HG02840 (cell line): ENCODE measurements around the gene PGPEP1.

Experiments used
- ATAC-seq: cut with Tn5 transposase; IDR thresholded peaks from one replicate; pipeline ENCODE4 v1.9.1; 2021; ENCODE audit warnings: mild to moderate bottlenecking, moderate library complexity, moderate number of reproducible peaks; ENCODE audit not compliant: unreplicated experiment, low FRiP score

Gene PGPEP1, protein sequence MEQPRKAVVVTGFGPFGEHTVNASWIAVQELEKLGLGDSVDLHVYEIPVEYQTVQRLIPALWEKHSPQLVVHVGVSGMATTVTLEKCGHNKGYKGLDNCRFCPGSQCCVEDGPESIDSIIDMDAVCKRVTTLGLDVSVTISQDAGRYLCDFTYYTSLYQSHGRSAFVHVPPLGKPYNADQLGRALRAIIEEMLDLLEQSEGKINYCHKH

DNA sequence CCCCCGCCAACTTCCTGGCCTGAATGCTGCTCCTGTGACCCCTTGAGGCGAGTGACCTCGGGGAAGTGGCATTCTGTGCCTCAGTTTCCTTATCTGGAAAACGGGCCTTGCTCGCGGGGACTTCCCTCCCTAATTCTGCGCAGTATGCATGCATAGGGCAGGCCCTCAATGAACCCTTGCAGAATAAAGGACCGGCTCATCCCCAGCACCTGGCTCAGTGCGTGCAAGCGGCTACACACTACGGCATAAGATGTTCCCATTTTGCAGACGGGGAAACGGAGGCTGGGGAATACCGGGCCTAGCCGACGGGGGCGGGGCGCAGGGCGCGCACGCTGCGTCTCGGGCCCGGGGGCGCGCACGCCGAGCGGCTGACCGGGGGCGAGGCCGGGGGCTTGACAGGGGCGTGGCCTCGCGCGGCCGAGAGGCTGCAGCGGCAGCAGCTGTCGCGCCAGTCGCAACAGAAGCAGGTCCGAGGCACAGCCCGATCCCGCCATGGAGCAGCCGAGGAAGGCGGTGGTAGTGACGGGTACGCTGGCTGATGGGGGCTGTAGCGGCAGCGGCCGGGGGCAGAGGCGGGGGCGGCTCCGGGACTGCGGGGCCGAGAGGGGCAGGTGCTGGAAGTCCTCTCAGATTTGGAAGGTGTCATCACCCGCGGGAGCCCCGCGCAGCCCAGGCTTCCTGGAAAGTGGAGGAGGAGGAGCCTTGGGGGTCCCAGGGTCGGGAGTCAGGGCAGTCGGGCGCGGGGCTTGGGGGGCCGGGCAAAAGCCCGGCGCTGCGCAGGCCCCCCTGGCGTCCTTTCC lies at the start of gene PGPEP1:
TSS of gene PGPEP1 (plus strand) at position 409 of the 800 bp plus-strand sequence. CDS start at position 493, 84 bp downstream.
- peak; percentile 50 for ATAC-seq

- no peak for ATAC-seq
Observed at GRCh38 chr19:18291019-18291524, 49.3 kb upstream of the PGPEP1 start.

GRCh38 chr19:18291590-18292461 lies 48.6 kb upstream of the PGPEP1 start:
- no peak for ATAC-seq

- no peak for ATAC-seq
Observed at GRCh38 chr19:18292462-18292809, 48.0 kb upstream of the PGPEP1 start.

DNA sequence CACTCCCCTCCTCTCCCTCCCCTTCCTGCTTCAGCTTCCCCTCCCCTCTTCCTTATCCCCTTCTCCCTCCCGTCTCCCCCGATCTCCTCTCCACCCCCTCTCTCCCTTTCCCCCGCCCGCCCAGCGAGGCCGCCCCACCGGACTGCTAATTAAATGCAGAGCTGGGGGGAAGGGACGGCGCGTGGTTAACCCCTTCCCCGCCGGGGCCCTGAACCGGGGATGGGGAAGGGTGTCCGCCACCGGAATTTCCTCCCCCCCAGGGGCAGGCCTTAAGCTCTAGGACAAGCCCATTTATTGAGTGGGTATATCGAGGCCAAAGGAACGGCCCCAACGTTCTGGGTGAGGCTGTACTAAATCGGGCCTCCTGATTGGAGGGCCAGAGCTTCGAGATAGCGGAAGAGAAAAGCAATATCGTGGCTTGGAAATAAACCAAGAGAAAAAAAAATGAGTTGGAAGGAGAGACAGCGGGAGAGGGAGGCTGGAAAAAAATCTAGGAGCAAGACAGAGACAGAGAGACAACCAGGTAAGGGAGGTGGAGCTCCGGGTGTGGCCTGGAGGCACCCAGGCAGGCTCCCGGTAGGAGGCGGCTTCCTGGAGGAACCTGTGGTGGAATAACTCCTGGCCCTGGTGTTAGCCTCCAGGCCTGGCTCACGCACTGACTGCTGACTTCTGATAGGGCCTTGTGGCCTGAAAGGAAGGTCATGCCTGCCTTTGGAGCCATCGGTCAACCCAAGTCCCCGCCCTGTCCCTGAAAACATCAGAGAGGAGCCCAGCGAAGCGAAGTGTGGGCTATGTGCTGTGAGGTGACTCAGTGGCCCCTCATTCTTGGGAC lies 47.4 kb upstream of the PGPEP1 start:
- no peak for ATAC-seq

GRCh38 chr19:18293642-18294466 lies 46.5 kb upstream of the PGPEP1 start:
- no peak for ATAC-seq

GRCh38 chr19:18294467-18294864 lies 45.9 kb upstream of the PGPEP1 start:
- ATAC-seq: no peak

- ATAC-seq: no peak
Observed at GRCh38 chr19:18295034-18295451, 45.4 kb upstream of the PGPEP1 start.

- ATAC-seq: no peak
Observed at GRCh38 chr19:18297308-18297707, 43.1 kb upstream of the PGPEP1 start.

DNA sequence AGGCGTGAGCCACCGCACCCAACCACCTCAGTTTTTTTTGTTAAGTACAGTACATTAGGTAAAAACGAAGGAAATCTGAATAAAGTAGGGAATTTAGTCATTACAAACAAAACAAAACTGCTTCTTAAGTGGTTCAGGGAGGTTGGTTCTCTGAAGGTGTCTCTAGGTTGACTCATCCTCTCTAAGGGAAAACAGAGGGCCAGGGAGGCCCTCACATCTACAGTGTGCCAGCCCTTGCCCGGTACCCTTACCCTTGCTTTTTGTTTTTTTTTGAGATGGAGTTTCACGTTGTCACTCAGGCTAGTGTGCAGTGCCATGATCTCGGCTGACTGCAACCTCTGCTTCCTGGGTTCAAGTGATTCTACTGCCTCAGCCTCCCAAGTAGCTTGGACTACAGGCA lies 41.8 kb upstream of the PGPEP1 start:
- ATAC-seq: no peak

DNA sequence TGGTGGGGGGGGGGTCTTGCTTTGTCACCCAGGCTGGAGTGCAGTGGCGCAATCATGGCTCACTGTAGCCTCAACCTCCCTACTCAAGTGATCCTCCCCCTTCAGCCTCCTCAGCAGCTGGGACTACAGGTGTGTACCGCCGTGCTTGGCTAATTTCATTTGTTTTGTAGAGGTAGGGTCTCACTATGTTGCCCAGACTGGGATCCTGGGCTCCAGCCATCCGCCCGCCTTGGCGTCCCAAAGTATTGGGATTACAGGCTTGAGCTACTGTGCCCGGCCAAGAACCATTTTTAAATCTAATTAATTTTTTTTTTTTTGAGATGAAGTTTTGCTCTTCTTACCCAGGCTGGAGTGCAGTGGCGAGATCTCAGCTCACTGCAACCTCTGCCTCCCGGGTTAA lies 40.7 kb upstream of the PGPEP1 start:
- no peak for ATAC-seq

DNA sequence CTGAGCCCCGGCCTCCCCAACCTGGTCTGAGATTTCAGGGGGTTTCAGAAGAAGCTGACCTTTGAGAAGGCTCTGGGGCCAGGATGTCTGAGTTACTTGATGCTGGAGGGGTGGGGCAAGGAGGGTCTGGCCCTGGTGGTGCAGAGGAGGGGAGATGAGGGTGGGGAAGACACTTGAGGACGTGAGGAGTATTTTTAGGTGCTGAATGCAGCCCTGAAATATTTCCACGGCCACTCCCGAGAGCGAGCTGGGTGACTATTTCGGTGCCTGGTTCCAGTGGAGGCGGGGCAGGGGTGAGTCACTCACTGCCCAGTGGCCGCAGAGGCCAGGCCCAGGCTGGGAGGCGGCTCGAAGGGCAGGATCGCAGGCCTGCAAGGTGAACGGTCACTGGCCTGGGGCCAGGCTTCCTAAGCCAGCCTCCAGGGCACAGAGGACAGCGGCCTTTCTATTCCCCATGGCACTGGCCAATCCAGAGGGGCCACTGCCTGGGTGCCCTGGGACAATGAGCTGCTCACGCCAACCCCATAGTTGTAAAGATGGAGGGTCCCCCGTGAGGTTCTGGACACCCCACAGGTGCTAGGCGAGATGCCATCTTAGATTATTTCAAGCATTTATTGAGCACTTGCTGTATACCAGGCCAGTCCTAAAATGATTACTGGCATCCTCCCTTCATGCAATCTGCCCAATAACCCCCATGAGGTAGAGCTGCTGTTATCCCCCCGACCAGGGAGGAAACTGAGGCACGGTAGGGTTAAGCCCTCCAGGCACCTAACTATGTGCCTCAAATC lies 39.3 kb upstream of the PGPEP1 start:
- ATAC-seq: no peak

- no peak for ATAC-seq
Observed at GRCh38 chr19:18301718-18302111, 38.7 kb upstream of the PGPEP1 start.

DNA sequence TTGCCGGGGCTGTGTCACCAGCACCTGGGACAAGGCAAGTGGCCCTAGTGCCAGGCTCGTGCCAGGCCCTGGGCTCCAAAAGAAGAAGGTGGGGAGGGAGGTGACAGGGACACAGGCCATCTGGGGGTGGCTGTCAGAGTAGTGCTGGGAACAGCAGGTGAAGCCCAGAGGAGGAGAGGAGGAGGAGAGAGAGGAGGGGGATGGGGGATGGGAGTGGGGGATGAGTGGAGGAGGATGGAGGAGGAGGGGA lies 36.3 kb upstream of the PGPEP1 start:
- no peak for ATAC-seq

DNA sequence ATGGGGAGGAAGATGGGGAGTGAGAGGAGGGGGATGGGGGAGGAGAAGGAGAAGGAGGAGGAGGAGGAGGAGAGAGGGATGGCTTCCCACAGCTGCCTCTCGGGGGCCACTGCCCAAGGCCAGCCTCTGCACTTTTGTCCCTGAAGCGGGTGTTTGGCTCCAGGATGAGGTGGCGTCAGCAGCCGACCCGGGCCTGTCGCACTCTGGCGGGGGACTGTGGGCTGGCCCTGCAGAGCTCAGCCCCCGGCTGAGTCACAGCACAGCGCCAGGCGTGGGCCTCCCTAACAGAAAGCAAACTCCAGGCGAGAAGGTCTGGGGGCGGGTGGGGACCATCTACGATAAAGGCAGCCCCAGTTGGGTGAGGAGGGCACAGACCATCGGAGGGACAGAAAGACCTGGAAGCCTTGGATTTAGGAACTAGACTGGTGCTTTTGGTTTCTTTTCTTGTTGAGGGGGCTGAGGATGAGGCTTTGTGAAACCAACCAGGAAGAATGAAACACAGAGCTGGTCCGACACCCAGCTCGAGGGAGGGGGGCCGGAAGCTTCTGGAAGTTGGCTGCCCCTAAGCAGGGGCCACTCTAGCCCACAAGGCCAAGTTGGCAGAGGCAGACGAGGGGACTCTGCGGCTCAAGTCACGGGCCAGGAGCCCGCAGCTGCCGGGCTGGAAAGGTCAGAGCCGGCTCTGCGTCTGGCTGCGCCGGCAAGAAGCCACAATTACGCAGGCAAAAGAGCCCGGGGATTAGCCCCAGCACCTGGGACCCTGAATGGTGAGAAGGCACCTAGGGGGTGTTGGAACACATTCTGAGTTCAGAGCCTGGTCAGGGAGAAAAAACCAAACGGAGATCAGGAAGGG lies 35.7 kb upstream of the PGPEP1 start:
- ATAC-seq: no peak

- no peak for ATAC-seq
Observed at GRCh38 chr19:18306209-18306887, 34.0 kb upstream of the PGPEP1 start.

DNA sequence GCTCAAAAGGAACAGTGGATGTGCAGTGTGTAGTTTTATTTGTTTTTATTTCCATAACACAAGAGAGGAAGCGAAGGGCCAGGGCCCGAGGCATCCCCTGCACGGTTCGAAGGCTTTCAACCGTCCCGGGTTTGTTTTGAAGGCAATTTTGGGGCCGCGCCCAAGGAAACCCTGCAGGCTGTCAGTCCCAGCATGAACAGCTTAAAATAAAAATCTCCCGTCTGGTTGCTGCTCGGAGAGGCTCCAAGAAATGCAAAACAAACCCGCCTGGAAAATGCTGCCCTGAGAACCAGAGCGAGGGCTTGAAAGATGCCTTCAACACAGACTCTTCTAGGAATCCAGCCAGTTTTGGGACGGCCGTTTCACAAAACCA lies 33.5 kb upstream of the PGPEP1 start:
- ATAC-seq: no peak
